HG02840 (cell line): ENCODE measurements around the gene STARD9.

ENCODE experiments used
- ATAC-seq: cut with Tn5 transposase; IDR thresholded peaks from one replicate; pipeline ENCODE4 v1.9.1; 2021; ENCODE audit warnings: mild to moderate bottlenecking, moderate library complexity, moderate number of reproducible peaks; ENCODE audit not compliant: unreplicated experiment, low FRiP score

STARD9 gene

GRCh38 chr15:42691770-42692169 is 116.4 kb downstream of the STARD9 start:
- no peak for ATAC-seq

- no peak for ATAC-seq
These were observed 117.1 kb downstream of the STARD9 start for GRCh38 chr15:42692536-42692935.

- no peak for ATAC-seq
These were observed 117.6 kb downstream of the STARD9 start for GRCh38 chr15:42692997-42693396.

GRCh38 chr15:42693496-42693895 is 118.1 kb downstream of the STARD9 start:
- ATAC-seq: no peak

GRCh38 chr15:42693942-42694341 is 118.5 kb downstream of the STARD9 start:
- ATAC-seq: no peak

- ATAC-seq: no peak
These were observed 119.0 kb downstream of the STARD9 start for GRCh38 chr15:42694398-42694797.

- ATAC-seq: no peak
These were observed 120.2 kb downstream of the STARD9 start for GRCh38 chr15:42695527-42696071.

GRCh38 chr15:42696626-42697025 is 121.2 kb downstream of the STARD9 start:
- no peak for ATAC-seq

GRCh38 chr15:42704492-42704926 is 129.1 kb downstream of the STARD9 start:
- no peak for ATAC-seq

GRCh38 chr15:42705336-42705735 is 129.9 kb downstream of the STARD9 start:
- no peak for ATAC-seq

- no peak for ATAC-seq
These were observed 131.7 kb downstream of the STARD9 start for GRCh38 chr15:42707068-42707467.

GRCh38 chr15:42707873-42708544 is 132.6 kb downstream of the STARD9 start:
- no peak for ATAC-seq

- ATAC-seq: no peak
These were observed 135.3 kb downstream of the STARD9 start for GRCh38 chr15:42710662-42711061.

- ATAC-seq: no peak
These were observed 136.3 kb downstream of the STARD9 start for GRCh38 chr15:42711746-42712145.

GRCh38 chr15:42712584-42712983 is 137.2 kb downstream of the STARD9 start:
- no peak for ATAC-seq

GRCh38 chr15:42716125-42716524 is 140.7 kb downstream of the STARD9 start:
- ATAC-seq: no peak

- ATAC-seq: no peak
These were observed 141.2 kb downstream of the STARD9 start for GRCh38 chr15:42716626-42717025.

- no peak for ATAC-seq
These were observed 143.6 kb downstream of the STARD9 start for GRCh38 chr15:42719043-42719442.

GRCh38 chr15:42720071-42720470 is 144.7 kb downstream of the STARD9 start:
- no peak for ATAC-seq

GRCh38 chr15:42721016-42721415 is 145.6 kb downstream of the STARD9 start:
- no peak for ATAC-seq

GRCh38 chr15:42721916-42722315 is 146.5 kb downstream of the STARD9 start:
- no peak for ATAC-seq

GRCh38 chr15:42723068-42723467 is 147.7 kb downstream of the STARD9 start:
- no peak for ATAC-seq
